Neural crest cell (in vitro differentiated cells): ENCODE data around the gene INPP4B. TPM values are rescaled to one million over a fixed set of nuclear protein-coding genes. Genes with fewer than 3 reads are reported as not detected.

Experiments
- DNase-seq: peaks from one replicate; pipeline ENCODE4 v3.0.0; 2021; ENCODE audit warnings: low read depth, mixed read lengths, low spot score
- H3K27ac Mint-ChIP-seq: one replicate; pipeline ENCODE4 v1.8.0; 2021; ENCODE audit warnings: mild to moderate bottlenecking, mixed read lengths; ENCODE audit not compliant: unreplicated experiment
- H3K27me3 Mint-ChIP-seq: 2 replicates; pipeline ENCODE4 v1.8.0; 2021; ENCODE audit warnings: low read depth, mild to moderate bottlenecking, mixed read lengths
- H3K36me3 Mint-ChIP-seq: 2 replicates; pipeline ENCODE4 v1.8.0; 2021; ENCODE audit warnings: low read depth, mild to moderate bottlenecking, mixed read lengths
- H3K4me1 Mint-ChIP-seq: 2 replicates; pipeline ENCODE4 v1.8.0; 2021; ENCODE audit warnings: mixed read lengths
- H3K4me3 Mint-ChIP-seq: one replicate; pipeline ENCODE4 v1.8.0; 2021; ENCODE audit warnings: mild to moderate bottlenecking, mixed read lengths
- H3K9me3 Mint-ChIP-seq: 2 replicates; pipeline ENCODE4 v1.8.0; 2021; ENCODE audit warnings: mixed read lengths
- total RNA-seq: library from RNA; stranded (reverse); gene quantifications from 2 replicates; pipeline ENCODE4 v1.2.1, GENCODE V29; 2021
- TF ChIP-seq, protein P1 (sequence below): fragments of 200-600 bp; sonication (generic); conservative IDR thresholded peaks from 2 replicates; pipeline ENCODE4 v1.5.0; 2021; ENCODE audit warnings: antibody characterized with exemption, mild to moderate bottlenecking

The INPP4B gene
- total RNA-seq, 1 donor from 2014 or later = 7.3 TPM

DNA sequence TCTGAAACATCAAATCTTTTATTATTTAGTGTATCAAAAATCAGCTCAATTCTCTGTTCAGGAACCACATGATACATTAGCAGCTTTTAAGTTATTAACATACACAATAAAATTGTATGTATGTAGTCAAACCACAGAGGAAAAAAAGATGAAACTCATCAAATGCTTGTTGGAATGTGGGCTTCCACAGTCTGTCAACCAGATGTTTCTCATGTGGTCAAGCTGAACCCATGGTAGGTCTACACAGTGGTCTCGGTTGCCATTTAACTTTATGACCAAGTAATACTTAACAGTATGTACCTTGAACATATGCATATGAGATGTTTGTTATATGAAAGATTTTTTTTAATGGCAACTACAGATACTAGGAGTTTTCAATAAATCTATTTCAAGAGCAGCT lies 781.9 kb downstream of the INPP4B start:
- H3K4me3 Mint-ChIP-seq = no peak overlapping the region
- H3K27ac Mint-ChIP-seq = no peak overlapping the region
- no peak for DNase-seq
- peaks cover 10% of the 10 kb centered on the region for H3K9me3 Mint-ChIP-seq
- TF ChIP-seq, protein P1, sequence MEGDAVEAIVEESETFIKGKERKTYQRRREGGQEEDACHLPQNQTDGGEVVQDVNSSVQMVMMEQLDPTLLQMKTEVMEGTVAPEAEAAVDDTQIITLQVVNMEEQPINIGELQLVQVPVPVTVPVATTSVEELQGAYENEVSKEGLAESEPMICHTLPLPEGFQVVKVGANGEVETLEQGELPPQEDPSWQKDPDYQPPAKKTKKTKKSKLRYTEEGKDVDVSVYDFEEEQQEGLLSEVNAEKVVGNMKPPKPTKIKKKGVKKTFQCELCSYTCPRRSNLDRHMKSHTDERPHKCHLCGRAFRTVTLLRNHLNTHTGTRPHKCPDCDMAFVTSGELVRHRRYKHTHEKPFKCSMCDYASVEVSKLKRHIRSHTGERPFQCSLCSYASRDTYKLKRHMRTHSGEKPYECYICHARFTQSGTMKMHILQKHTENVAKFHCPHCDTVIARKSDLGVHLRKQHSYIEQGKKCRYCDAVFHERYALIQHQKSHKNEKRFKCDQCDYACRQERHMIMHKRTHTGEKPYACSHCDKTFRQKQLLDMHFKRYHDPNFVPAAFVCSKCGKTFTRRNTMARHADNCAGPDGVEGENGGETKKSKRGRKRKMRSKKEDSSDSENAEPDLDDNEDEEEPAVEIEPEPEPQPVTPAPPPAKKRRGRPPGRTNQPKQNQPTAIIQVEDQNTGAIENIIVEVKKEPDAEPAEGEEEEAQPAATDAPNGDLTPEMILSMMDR = no peak
- peaks cover 8% of the 10 kb centered on the region for H3K36me3 Mint-ChIP-seq
- H3K4me1 Mint-ChIP-seq = no peaks in the 10 kb centered on the region
- no peaks in the 10 kb centered on the region for H3K27me3 Mint-ChIP-seq

DNA sequence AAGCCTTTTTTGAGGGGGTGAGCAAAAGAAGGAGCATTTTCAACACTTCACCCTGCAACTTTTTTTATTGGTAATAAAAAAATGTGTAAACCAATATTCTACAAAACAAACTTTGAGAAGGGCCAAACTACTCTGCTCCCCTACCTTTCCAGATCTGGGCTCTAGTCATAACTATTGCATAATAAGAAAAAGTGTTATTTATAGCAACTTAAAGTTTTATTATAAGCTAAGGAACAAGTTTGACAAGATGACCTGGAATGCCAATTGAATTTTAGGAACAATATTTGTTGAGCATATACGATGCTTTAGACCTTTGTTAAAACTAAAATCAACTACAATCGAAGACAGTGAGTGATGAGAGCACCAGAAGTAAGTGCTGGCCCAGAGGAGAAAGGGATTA lies 800.1 kb downstream of the INPP4B start:
- H3K4me1 Mint-ChIP-seq = no peaks in the 10 kb centered on the region
- H3K27me3 Mint-ChIP-seq = no peaks in the 10 kb centered on the region
- TF ChIP-seq, protein P1 = no peak
- H3K36me3 Mint-ChIP-seq = no peaks in the 10 kb centered on the region
- H3K27ac Mint-ChIP-seq = no peak overlapping the region
- no peaks in the 10 kb centered on the region for H3K9me3 Mint-ChIP-seq
- DNase-seq = no peak
- no peak overlapping the region for H3K4me3 Mint-ChIP-seq

DNA sequence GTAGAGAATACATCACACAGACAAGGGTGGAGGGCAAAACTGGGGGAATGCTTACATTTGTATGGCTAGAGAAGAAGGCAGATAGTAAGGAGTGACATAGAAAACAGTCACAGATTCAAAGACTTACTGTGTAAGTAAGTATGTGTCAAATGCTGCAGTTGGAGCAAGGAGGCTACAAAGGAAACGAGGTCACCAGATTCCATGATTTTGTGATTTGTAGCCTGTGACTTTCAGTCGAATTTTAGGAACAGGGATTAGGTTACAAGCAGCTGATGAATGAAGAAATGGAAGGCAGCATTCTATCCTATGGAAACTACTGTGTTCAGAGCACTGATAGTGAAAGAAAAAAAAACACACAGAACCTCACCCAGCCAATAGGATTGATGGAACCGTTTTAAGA lies 801.8 kb downstream of the INPP4B start:
- no peak overlapping the region for H3K27ac Mint-ChIP-seq
- DNase-seq = no peak
- no peak overlapping the region for H3K4me3 Mint-ChIP-seq
- H3K36me3 Mint-ChIP-seq = no peaks in the 10 kb centered on the region
- no peaks in the 10 kb centered on the region for H3K9me3 Mint-ChIP-seq
- TF ChIP-seq, protein P1 = no peak
- H3K27me3 Mint-ChIP-seq = no peaks in the 10 kb centered on the region
- no peaks in the 10 kb centered on the region for H3K4me1 Mint-ChIP-seq

DNA sequence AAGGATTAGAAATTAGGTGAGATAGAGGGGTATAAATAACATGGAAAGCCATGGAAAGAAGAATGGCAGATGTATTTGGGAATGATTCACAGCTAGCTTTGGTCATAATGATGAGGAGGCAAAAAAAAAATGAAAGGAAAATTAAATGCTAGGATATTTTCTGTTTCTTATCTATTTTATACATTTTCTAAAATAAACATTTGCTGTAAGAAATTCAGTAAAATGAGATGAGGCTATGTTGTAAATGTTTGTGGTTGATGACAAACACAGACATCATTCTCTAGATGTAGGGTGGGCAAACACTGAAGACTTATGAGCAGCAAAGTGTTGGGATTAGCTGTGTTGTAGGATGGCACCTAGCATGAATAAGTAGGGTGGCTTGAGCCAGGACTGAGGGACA lies 802.6 kb downstream of the INPP4B start:
- Mint-ChIP-seq H3K4me1 (no peaks in the 10 kb centered on the region), H3K36me3 (no peaks in the 10 kb centered on the region), H3K27me3 (no peaks in the 10 kb centered on the region), H3K9me3 (no peaks in the 10 kb centered on the region), H3K27ac (no peak overlapping the region), H3K4me3 (no peak overlapping the region)
- TF ChIP-seq, protein P1 = no peak
- DNase-seq = no peak

DNA sequence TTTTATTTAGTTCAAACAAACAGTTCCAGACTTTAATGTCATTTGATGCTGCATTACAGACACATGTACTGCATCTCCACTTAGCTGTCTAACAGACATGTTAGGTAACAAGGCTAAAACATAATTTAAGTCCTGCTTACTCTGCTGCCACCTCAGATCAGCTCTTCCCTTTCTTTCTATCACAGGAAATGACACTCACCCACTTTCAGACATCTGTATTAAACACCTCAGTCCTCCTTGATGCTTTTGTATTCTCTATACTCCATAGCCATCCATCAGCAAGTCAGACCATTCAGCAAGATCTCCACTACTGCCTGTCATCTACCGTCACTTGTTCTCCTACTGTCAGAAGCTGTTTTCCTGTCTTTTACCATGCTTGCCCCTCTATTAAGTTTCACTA lies 804.3 kb downstream of the INPP4B start:
- Mint-ChIP-seq H3K27me3 (no peaks in the 10 kb centered on the region), H3K4me3 (no peak overlapping the region), H3K27ac (no peak overlapping the region), H3K36me3 (no peaks in the 10 kb centered on the region), H3K4me1 (no peaks in the 10 kb centered on the region), H3K9me3 (no peaks in the 10 kb centered on the region)
- TF ChIP-seq, protein P1 = no peak
- no peak for DNase-seq

DNA sequence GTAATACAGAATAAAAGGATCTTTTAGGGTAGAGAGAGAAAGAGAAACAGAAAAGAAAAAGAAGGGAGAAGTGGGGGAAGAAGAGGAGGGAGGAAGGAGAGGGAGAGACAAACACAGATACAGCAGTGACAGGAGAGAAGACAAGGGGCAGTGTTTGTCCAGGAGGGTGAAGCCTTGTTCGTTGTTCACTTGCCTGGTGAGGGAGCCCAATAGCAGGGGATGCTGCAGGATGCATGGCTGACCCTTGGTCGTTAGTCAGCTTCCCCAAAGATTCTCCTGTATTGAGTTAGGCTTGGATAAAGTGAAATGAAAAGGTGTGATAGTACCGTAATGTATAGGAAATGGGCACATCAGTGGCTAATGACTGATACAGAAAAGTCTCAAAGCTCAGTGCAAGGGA lies 806.1 kb downstream of the INPP4B start:
- H3K27me3 Mint-ChIP-seq = no peaks in the 10 kb centered on the region
- H3K27ac Mint-ChIP-seq = no peak overlapping the region
- H3K9me3 Mint-ChIP-seq = no peaks in the 10 kb centered on the region
- H3K4me3 Mint-ChIP-seq = no peak overlapping the region
- TF ChIP-seq, protein P1 = no peak
- no peaks in the 10 kb centered on the region for H3K4me1 Mint-ChIP-seq
- H3K36me3 Mint-ChIP-seq = no peaks in the 10 kb centered on the region
- no peak for DNase-seq
